ENCODE data around the gene HSF5. TPM values are rescaled to one million over a fixed set of nuclear protein-coding genes. Genes with fewer than 3 reads are reported as not detected.

HSF5 gene
- total RNA-seq, 1 donor from 2014 or later, result 0.10 TPM

DNA sequence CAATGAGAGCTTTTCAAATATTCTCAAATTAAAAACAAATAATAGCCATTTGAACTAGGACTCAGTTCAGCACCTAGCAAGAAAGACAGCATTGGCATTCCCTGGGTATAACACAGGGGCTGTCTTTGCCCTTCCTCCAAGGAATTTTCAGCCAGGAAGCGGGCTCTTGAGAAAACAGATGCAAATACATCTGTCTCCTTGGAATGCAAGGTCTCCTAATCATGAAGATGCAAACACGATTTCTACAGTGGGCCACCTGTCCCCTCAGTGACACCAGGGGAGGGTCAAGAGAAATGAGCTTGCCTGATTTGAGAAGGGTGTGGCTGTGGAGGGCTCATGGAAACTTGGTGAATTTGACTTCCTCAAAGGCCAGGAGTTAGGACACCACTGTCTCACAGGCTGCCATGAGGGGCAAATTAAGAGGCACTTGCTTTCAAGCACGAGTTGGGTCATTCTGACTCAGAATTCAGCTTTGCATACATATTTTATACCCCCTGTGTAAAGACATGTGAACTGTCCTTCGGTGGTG is 111.7 kb downstream of the HSF5 start:
- Mint-ChIP-seq H3K36me3 (peaks cover 4% of the 10 kb centered on the region), H3K9me3 (no peaks in the 10 kb centered on the region), H3K27ac (peak overlapping the region; percentile 86), H3K4me1 (ENCODE audit: unreplicated experiment) (peaks cover 34% of the 10 kb centered on the region), H3K27me3 (no peaks in the 10 kb centered on the region), H3K4me3 (no peak overlapping the region)
- TF ChIP-seq, protein P1, sequence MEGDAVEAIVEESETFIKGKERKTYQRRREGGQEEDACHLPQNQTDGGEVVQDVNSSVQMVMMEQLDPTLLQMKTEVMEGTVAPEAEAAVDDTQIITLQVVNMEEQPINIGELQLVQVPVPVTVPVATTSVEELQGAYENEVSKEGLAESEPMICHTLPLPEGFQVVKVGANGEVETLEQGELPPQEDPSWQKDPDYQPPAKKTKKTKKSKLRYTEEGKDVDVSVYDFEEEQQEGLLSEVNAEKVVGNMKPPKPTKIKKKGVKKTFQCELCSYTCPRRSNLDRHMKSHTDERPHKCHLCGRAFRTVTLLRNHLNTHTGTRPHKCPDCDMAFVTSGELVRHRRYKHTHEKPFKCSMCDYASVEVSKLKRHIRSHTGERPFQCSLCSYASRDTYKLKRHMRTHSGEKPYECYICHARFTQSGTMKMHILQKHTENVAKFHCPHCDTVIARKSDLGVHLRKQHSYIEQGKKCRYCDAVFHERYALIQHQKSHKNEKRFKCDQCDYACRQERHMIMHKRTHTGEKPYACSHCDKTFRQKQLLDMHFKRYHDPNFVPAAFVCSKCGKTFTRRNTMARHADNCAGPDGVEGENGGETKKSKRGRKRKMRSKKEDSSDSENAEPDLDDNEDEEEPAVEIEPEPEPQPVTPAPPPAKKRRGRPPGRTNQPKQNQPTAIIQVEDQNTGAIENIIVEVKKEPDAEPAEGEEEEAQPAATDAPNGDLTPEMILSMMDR (conservative IDR thresholded peaks at IDR 0.05), result no peak
- DNase-seq (ENCODE audit: extremely low spot score, unreplicated experiment), result no peak

DNA sequence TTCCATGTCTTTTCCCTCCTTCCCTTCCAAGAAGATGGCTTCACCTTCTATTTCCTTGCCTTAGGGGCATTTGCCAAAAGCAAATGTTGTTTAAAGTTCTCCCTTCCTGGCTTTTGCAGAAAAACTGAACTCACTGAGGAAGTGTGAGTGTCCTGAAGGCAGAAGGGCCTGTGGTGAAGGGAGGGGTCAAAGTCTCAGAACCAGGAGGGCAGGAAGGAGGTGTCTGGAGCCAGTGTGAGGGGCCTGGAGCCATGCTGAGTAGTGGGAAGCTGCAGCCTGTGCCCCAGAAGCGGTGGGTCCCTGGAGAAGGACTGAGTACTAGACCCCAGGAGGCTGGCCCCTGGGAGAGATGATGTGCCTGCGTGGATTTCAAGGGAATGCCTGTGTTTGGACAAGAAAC is 112.4 kb downstream of the HSF5 start:
- Mint-ChIP-seq H3K9me3 (no peaks in the 10 kb centered on the region), H3K27ac (peak overlapping the region; percentile 2), H3K4me3 (no peak overlapping the region), H3K27me3 (no peaks in the 10 kb centered on the region), H3K36me3 (peaks cover 4% of the 10 kb centered on the region), H3K4me1 (ENCODE audit: unreplicated experiment) (peaks cover 28% of the 10 kb centered on the region)
- TF ChIP-seq, protein P1 (conservative IDR thresholded peaks at IDR 0.05), result no peak
- DNase-seq (ENCODE audit: extremely low spot score, unreplicated experiment), result no peak

- H3K36me3 Mint-ChIP-seq, result peaks cover 4% of the 10 kb centered on the region
- TF ChIP-seq, protein P1 (conservative IDR thresholded peaks at IDR 0.05), result no peak
- peak overlapping the region; percentile 12 for H3K27ac Mint-ChIP-seq
- peaks cover 26% of the 10 kb centered on the region for H3K4me1 Mint-ChIP-seq (ENCODE audit: unreplicated experiment)
- H3K4me3 Mint-ChIP-seq, result no peak overlapping the region
- DNase-seq (ENCODE audit: extremely low spot score, unreplicated experiment), result no peak
- no peaks in the 10 kb centered on the region for H3K27me3 Mint-ChIP-seq
- no peaks in the 10 kb centered on the region for H3K9me3 Mint-ChIP-seq
These were observed 113.0 kb downstream of the HSF5 start for GRCh38 chr17:58375256-58375655.

- no peak for DNase-seq (ENCODE audit: extremely low spot score, unreplicated experiment)
- H3K27me3 Mint-ChIP-seq, result no peaks in the 10 kb centered on the region
- peaks cover 26% of the 10 kb centered on the region for H3K4me1 Mint-ChIP-seq (ENCODE audit: unreplicated experiment)
- no peak overlapping the region for H3K4me3 Mint-ChIP-seq
- H3K27ac Mint-ChIP-seq, result no peak overlapping the region
- TF ChIP-seq, protein P1 (conservative IDR thresholded peaks at IDR 0.05), result no peak
- H3K36me3 Mint-ChIP-seq, result peaks cover 11% of the 10 kb centered on the region
- no peaks in the 10 kb centered on the region for H3K9me3 Mint-ChIP-seq
These were observed 114.3 kb downstream of the HSF5 start for GRCh38 chr17:58373923-58374322.

DNA sequence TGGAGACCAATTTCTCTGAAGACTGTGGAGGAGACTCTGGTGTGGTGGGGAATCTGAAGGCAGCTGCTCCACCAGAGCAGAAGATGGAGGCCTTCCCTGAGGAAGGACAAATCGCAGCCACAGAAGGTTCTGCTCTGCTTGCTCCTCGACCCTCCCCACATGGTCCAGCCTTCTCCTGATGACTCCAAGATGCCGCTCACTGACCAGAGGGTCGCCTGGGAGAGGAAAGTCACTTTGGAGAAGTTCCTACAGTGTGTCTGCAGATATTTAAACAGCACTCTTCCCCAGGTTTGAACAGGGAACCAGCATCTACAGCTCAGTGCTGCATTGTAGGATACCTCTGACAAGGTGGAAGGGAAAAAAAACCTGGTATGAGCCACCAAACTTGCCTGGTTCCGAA is 115.2 kb downstream of the HSF5 start:
- no peaks in the 10 kb centered on the region for H3K27me3 Mint-ChIP-seq
- no peaks in the 10 kb centered on the region for H3K9me3 Mint-ChIP-seq
- H3K27ac Mint-ChIP-seq, result peak overlapping the region; percentile 4
- peaks cover 26% of the 10 kb centered on the region for H3K4me1 Mint-ChIP-seq (ENCODE audit: unreplicated experiment)
- DNase-seq (ENCODE audit: extremely low spot score, unreplicated experiment), result no peak
- TF ChIP-seq, protein P1 (conservative IDR thresholded peaks at IDR 0.05), result no peak
- no peak overlapping the region for H3K4me3 Mint-ChIP-seq
- H3K36me3 Mint-ChIP-seq, result peaks cover 11% of the 10 kb centered on the region

All from type B pancreatic cell (in vitro differentiated cells).